KOPT-K1 (cell line): ENCODE data around the gene SLC28A1.

Experiments used
- H3K27ac ChIP-seq: fragments of 200-600 bp; sonication (generic); 2 replicates; pipeline ENCODE4 v1.5.1; 2016; ENCODE audit warnings: antibody characterized with exemption, mild to moderate bottlenecking, low read depth, low read length; ENCODE audit not compliant: poor library complexity, severe bottlenecking
- H3K36me3 ChIP-seq: fragments of 200-600 bp; sonication (generic); 2 replicates; pipeline ENCODE4 v1.5.1; 2017; ENCODE audit warnings: antibody characterized with exemption, mild to moderate bottlenecking, low read length, moderate library complexity; ENCODE audit not compliant: insufficient read depth
- H3K9me3 ChIP-seq: fragments of 200-600 bp; sonication (generic); 2 replicates; pipeline ENCODE4 v1.5.1; 2017; ENCODE audit warnings: antibody characterized with exemption, low read length, mild to moderate bottlenecking; ENCODE audit not compliant: insufficient read depth, poor library complexity, severe bottlenecking

SLC28A1 gene

GRCh38 chr15:84856731-84857417 lies 27.6 kb upstream of the SLC28A1 start:
- H3K27ac ChIP-seq = no peak overlapping the region
- H3K9me3 ChIP-seq = no peaks in the 10 kb centered on the region
- no peaks in the 10 kb centered on the region for H3K36me3 ChIP-seq

- no peaks in the 10 kb centered on the region for H3K36me3 ChIP-seq
- H3K27ac ChIP-seq = no peak overlapping the region
- no peaks in the 10 kb centered on the region for H3K9me3 ChIP-seq
Observed at GRCh38 chr15:84857418-84858004, 27.0 kb upstream of the SLC28A1 start.

GRCh38 chr15:84858231-84858630 lies 26.2 kb upstream of the SLC28A1 start:
- no peak overlapping the region for H3K27ac ChIP-seq
- no peaks in the 10 kb centered on the region for H3K9me3 ChIP-seq
- H3K36me3 ChIP-seq = no peaks in the 10 kb centered on the region

DNA sequence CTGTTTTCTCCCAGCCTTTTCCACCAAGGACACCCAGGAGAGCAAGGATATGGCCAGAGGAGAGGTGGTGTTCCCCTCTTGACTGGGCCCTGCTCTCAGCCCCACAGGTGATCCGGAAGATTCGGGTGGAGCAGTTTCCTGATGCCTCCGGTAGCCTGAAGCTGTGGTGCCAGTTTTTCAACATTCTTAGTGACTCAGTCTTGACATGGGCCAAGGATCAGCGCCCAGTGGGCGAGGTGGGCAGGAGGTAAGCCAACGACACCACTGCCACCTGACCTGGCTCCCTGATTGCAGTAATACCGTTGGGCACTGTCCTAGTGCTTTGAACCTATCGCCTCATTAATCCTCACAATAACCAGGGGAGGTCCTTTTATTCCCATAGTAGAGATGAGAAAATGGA lies 25.3 kb upstream of the SLC28A1 start:
- no peak overlapping the region for H3K27ac ChIP-seq

GRCh38 chr15:84859651-84860050 lies 24.8 kb upstream of the SLC28A1 start:
- no peaks in the 10 kb centered on the region for H3K9me3 ChIP-seq
- H3K36me3 ChIP-seq = no peaks in the 10 kb centered on the region
- no peak overlapping the region for H3K27ac ChIP-seq

More for the DNA sequence above, 25.3 kb upstream of the SLC28A1 start:
- no peaks in the 10 kb centered on the region for H3K36me3 ChIP-seq
- H3K9me3 ChIP-seq = no peaks in the 10 kb centered on the region

DNA sequence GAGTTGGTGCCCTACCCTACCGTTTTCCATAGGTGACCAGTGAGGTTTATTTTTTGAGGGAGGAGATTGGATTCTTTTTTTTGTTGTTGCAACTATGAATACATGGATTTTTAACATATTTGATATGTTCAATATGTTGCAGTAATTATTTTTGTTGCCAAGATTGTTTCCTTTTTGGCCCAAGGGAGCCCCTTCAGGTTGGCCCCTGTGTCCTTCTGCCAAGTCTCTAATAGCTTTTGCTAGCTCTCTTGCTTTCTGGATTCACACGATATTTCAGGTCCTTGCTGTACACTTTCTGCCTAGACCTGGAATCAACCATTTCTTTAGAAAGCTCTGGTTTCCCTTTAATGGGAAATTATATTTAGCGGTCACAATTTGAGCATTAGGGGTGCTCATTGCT lies 22.7 kb upstream of the SLC28A1 start:
- no peaks in the 10 kb centered on the region for H3K36me3 ChIP-seq

DNA sequence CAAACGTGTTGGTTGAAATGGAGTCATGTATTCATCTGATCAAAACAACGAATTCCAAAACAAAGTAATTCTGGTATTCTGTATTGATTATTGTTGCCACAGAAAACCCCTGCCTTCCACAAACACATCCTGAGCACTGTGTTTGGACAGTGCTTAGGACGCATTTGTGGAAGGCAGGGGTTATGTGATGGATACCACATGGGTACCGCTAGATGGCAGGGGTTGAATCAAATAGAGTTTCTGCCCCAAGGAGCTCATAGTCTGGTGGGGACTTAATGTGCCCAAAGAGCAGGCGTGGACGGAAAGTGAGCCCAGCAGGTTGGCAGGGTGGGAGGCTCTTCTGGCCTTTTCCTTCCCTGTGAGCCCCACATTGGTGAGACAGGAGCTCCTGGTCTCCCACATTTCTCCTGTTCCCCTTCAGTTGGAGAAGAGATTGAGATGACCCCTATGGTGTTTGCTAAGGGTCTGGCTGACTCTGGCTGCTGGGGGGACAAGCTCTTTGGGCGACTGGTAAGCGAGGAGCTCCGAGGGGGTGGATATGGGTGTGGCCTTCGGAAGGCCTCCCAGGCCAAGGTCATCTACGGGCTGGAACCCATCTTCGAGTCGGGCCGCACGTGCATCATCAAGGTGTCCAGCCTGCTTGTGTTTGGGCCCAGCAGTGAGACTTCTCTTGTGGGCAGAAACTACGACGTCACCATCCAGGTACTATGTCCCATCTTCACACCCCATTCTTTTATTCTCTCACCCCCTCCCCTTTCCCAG lies 22.1 kb upstream of the SLC28A1 start:
- Histone ChIP-seq H3K36me3 (no peaks in the 10 kb centered on the region), H3K27ac (no peak overlapping the region), H3K9me3 (no peaks in the 10 kb centered on the region)

More for the DNA sequence above, 22.7 kb upstream of the SLC28A1 start:
- no peak overlapping the region for H3K27ac ChIP-seq
- H3K9me3 ChIP-seq = no peaks in the 10 kb centered on the region

- H3K9me3 ChIP-seq = no peaks in the 10 kb centered on the region
- no peaks in the 10 kb centered on the region for H3K36me3 ChIP-seq
Observed at GRCh38 chr15:84863565-84864443, 20.7 kb upstream of the SLC28A1 start.

GRCh38 chr15:84864444-84864795 lies 20.0 kb upstream of the SLC28A1 start:
- H3K36me3 ChIP-seq = no peaks in the 10 kb centered on the region
- H3K27ac ChIP-seq = no peak overlapping the region
- no peaks in the 10 kb centered on the region for H3K9me3 ChIP-seq

More at GRCh38 chr15:84863565-84864443, 20.7 kb upstream of the SLC28A1 start:
- H3K27ac ChIP-seq = no peak overlapping the region

- no peak overlapping the region for H3K27ac ChIP-seq
- no peaks in the 10 kb centered on the region for H3K9me3 ChIP-seq
- H3K36me3 ChIP-seq = no peaks in the 10 kb centered on the region
Observed at GRCh38 chr15:84865074-84865569, 19.3 kb upstream of the SLC28A1 start.

DNA sequence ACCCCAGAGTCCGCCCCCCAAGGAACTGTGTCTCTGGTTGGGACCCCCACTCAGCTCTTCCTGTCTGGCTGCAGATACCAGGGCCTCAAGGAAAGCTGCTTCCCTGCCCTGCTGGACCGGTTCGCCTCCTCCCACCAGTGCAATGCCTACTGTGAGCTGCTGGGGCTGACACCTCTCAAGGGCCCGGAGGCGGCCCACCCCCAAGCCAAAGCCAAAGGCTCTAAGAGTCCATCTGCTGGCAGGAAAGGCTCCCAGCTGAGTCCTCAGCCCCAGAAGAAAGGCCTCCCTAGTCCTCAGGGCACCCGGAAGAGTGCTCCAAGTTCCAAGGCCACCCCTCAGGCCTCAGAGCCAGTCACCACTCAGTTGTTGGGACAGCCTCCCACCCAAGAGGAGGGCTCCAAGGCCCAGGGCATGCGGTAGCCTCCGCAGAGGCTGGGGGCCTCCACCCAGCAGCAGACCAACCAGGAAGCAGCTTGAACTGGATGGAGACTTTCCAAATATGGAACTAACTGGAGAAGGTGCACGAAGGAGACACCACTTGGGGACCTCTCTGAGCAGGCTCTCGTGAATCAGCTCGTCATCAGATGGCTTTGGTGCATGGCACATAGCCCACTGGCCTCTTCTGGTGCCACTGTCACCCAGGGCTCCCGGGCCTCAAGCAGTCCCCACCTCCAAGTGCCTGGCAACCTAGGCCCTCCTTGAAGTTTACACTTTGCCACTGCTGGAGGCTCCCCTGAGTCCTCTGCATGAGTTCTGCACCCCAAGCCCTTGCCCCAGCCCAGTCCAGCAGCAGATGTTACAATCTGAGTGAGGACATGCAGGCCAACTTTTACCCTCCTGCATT lies 16.2 kb upstream of the SLC28A1 start:
- Histone ChIP-seq H3K36me3 (no peaks in the 10 kb centered on the region), H3K27ac (no peak overlapping the region), H3K9me3 (no peaks in the 10 kb centered on the region)

- Histone ChIP-seq H3K9me3 (no peaks in the 10 kb centered on the region), H3K27ac (no peak overlapping the region), H3K36me3 (no peaks in the 10 kb centered on the region)
Observed at GRCh38 chr15:84869510-84869909, 15.0 kb upstream of the SLC28A1 start.

DNA sequence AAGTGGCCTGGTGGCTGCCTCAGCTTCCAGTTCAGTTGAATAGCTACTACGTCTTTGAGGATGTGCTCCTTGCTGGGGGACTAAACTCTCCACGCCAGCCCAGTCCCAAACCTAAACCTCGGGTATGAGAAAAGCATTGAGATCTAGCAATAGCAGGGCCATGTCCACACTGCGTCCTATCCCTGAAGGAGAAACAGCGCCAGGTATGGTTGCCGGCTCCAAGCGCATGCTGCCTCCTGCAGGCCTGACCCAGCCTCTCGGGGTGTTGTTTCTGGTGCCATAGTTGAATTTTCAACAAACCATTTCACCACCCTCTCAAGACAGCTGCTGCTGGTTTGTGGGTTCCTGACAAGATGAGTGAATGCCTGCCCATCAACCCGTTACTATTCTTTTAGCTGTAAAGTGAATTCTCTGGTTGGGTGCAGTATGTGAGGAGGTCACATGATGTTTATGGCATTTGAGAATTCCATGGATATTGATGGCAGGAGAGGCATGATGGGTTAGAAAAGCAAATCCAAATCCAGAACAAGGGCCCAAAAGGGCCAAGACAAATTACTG lies 13.0 kb upstream of the SLC28A1 start:
- Histone ChIP-seq H3K27ac (no peak overlapping the region), H3K9me3 (no peaks in the 10 kb centered on the region), H3K36me3 (no peaks in the 10 kb centered on the region)
